NCI-H1930 (cell line): Measurements from ENCODE around the gene SLC34A1.
"Not testable (repeated sequence)": the region's sequence is repeated elsewhere in the genome, so short reads cannot be mapped to it uniquely, and the experiment has no call there.

Experiments used
- DNase-seq, 2 experiments: peaks; one replicate each; lab custom pipeline; 2025; lab: John Stamatoyannopoulos, UW

Gene SLC34A1

DNA sequence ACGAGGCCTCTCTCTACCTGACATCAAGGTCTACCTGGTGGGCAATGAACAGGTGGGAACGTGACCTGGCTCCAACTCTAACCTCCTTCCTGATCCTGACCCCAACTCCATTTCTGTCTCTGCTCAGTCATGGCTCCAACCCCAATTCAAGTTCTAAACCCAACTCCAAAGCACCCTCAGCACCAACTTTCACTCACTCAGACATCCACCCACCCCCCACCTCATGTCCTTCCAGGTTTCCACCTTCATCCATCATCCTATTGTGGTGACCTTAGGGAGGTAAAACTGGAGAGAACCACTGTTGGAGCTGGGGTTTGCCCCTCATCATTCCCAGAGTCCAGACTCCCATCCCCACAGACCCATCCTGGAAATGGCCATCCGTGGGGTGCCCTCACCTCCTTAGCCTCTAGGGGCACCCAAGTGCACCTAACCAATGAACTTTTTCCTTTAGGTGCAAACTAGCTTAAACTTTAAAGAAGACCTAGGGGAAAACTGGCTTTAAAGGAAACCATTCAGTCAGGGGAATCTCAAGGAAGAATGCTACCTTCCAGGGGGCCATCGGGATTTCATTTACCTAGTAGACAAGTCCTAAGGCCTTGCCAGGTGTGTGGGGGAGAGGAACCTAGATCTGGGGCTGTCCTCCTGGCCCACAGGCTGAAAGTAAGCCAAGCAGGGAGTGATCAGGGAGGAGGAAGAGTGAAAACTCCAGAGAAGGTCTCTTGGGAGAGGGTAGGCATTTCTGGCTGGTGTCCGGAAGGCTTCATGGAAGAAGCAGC lies 15.2 kb upstream of the SLC34A1 start:
- DNase-seq, result no peak

GRCh38 chr5:177369645-177370440 lies 14.4 kb upstream of the SLC34A1 start:
- no peak for DNase-seq

DNA sequence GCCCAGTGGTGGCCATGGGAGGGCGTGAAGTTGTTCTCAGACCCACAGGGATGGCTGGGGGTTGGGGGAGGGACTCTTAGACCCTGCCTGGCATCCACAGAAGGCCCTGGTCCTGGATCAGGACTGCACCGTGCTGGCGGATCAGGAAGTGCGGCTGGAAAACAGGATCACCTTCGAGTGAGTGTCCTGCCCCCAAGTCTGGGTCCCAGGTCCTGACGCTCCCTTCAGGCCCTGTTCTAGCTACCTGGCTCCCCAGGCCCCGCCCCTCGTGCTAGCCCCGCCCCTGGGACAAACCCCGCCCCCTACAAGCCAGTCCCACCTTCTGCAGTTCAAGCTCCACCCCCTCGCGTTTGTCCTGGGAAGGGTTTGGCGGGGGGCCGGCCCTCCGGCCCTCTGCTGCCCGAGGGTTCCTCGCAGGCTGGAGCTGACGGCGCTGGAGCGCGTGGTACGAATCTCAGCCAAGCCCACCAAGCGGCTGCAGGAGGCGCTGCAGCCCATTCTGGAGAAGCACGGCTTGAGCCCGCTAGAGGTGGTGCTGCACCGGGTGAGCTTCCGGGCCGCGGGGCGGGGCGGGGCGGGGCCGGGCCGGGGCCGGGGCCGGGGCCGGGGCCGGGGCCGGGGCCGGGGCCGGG lies 13.6 kb upstream of the SLC34A1 start:
- DNase-seq, result peak; percentile 81

DNA sequence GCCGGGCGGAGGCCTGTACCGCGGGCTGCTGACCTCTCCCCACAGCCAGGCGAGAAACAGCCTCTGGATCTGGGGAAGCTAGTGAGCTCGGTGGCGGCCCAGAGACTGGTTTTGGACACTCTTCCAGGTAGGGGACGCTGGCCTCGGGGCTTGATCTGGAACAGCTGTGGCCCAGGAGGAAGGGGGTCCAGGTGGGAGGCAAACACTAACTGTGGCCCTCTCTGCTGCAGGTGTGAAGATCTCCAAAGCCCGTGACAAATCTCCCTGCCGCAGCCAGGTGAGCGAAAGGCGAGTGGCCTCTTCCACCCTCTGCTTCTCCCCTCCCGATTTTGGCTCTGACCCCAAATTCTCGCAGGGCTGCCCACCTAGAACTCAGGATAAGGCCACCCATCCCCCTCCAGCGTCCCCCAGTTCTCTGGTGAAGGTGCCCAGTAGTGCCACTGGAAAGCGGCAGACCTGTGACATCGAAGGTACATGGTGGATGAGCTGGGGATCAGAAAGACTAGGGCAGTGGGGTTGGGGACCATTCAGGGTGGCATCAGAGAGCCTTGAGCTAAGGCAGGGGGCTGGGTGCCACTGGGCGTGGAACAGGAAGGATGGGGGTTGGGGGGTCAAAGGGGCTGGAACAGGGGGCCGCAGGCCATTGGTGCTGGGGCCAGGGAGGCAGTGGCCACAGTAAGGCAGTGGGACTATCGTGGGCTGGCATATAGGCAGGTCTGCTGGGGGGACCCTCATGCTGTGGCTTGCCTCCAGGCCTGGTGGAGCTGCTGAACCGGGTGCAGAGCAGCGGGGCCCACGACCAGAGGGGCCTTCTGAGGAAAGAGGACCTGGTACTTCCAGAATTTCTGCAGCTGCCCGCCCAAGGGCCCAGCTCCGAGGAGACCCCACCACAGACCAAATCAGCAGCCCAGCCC lies 12.9 kb upstream of the SLC34A1 start:
- no peak for DNase-seq

DNA sequence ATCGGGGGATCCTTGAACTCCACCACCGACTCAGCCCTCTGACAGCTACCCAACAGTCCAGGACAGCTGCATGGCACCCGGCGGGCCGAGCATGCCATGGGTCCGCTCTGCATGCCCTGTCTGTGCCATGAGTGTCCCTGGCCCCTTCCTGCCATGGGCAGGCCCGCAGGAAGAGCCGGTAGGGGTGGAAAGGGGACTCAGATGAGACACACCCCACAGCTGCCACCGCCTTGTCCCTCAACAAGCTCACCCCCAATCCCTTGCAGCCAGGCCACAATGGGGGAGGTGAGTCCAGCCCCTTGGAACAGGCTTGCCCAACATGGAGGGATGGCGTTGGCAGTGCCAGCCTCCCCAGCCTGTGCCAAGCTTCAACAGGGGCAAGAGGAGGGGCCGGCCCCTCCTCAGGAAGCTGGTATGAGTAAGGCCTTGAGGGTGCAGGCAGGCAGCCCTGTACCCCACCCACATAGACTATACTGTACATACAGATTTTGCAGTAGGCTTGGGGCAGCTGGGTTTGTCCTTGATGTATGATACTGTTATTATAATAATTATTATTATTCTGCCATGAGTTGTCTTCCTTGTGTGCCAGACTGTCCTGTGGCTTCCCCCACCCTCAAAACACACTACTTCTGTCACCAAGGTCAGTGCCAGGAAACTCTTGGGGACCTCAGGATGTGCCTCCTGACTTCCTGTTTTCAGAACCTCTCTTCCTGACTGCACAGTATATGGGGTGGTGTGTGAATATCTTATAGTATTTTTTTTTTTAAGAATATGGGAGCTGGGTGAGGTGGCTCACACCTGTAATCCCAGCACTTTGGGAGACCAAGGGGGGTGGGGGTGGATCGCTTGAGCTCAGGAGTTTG lies 12.0 kb upstream of the SLC34A1 start:
- no peak for DNase-seq

DNA sequence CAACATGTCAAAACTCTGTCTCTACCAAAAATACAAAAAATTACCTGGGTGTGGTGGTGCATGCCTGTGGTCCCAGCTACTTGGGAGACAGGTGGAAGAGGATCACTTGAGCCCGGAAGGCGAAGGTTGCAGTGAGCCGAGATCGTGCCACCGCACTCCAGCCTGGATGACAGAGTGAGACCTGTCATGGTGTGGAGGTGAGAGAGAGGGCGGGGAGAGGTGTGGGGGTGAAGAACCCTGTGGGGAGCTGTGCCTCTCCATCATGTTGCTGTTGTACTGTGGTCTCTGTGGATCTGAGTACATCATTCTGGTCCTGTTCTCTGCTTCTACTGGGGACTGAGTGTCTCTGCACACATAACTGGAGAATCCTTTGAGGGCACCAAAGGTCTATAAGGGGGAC lies 11.3 kb upstream of the SLC34A1 start:
- DNase-seq, result no peak

DNA sequence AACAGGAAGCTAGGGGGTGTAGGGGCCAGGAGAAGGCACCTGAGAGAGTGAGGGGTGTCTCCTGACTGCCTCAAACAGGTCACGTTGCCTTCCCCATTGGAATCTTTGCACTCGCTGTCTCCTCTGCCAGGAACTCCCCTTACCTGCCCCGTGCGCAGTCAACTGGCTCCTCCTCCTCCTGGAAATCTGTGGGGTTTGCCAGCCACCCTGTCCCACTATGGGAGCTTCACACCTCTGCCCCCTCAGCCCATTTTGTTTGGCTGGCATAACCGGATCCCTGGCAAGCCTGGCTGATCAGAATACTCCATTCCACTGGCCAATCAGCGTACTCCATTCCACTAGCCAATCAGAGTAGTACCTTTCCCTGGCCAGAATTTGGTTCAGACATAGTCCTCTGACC lies 10.4 kb upstream of the SLC34A1 start:
- no peak for DNase-seq

DNA sequence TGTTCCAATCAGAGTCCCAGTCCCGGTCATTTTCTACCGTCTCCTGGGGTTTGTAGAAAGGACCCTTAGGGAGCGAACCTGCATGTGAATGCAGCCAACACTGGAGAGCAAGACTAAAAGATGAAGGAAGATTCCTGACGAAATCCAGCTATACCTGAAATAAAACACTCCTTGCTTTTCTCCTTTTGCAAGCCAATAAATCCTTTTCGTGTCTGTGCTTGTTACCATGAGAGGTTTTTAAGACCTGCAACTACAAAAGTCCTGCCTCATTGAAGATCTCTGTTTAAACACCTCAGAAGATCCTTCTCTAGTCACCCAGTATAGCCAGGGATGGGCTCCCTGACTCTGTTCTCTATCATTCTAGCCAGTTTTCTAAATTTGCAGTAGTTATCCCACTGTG lies 10.0 kb upstream of the SLC34A1 start:
- DNase-seq, result no peak

- not testable (repeated sequence) for DNase-seq
Observed at GRCh38 chr5:177375516-177375915, 8.7 kb upstream of the SLC34A1 start.

DNA sequence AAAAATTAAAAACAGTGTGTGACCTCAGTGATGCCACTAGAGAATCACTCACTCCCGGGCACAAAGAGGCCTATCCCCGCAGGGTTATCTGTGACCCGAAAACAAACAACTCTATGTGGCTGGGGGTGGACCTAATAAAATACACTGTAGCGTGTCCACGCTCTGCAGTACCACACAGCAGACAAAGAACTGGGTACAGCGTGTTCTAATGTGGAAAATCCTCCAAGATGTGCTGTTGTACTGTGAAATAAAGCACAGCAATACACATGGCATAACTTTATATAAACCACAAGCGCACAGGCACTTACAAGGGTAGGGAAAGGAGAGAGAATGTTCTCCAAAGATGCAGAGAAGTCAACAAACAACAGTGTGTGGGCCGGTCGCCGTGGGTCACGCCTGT lies 8.1 kb upstream of the SLC34A1 start:
- no peak for DNase-seq

DNA sequence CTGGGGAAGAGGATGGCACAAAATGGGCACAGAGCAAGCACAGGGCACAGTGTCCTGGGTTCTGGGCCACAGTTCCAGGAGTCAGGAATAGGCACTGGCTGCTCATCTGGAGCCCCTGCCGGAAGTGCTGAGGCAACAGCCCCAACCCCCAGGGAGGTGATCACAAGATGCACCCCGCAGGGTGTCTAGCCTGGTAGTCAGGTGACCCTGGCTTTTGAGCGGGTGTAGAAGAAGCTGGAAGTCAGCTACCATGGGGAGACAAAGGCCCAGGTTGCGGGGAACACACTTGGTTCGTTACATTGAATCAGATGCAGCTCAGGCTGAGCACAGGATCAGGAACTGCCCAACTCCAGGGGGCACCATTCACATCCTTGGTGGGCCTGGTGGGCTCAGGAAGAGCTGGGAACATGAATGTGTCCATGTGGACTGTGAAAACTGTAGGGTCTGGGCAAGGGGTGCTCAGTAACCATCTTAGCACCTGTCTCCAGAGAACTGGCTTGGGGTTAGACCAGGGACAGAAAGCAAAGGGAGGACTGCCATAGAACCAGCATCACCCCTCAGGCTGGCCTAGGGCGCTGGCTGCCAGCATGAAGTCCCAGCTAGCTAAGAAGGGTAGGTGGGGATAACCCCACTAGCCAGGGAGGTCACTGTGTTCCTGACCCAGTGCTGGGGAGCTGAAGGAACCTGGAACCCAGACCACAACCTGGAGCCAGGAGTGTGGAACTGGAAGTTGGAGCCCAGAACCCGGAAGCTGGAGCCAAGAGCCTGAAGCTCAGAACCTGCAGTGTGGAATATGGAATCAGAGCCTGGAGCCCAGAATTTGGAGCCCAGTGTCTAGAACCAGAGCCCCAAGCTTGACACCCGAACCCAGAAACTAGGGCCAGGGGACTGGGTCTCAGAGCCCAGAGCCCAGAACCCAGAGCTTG lies 6.1 kb upstream of the SLC34A1 start:
- DNase-seq, result no peak

- DNase-seq, result no peak
Observed at GRCh38 chr5:177378884-177379883, 5.0 kb upstream of the SLC34A1 start.

GRCh38 chr5:177380805-177381126 lies 3.5 kb upstream of the SLC34A1 start:
- DNase-seq, result no peak

- DNase-seq, result no peak
Observed at GRCh38 chr5:177382423-177383029, 1.7 kb upstream of the SLC34A1 start.

- DNase-seq, result no peak
Observed at GRCh38 chr5:177383181-177383580, 1.1 kb upstream of the SLC34A1 start.

GRCh38 chr5:177385720-177386119 lies 1.5 kb downstream of the SLC34A1 start:
- DNase-seq, result no peak

DNA sequence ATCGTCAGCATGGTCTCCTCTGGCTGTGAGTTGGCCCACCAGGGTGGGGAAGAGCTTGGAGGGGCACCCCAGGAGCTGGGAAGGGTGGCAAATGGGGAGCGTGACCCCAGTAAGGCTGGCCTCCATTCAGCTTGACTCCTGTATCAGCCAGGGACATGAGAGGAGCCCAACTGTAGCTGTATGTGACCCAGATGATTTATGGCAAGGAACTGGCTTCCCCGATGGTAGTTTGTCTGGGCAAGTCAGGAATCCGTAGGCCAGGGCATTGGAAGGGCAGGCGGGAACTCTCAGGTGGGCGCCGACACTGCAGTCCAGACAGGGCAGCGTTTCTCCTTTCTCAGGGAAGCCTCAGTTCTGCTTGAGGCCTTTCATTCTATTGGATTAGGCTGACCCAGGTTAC lies 2.3 kb downstream of the SLC34A1 start:
- DNase-seq, result no peak

DNA sequence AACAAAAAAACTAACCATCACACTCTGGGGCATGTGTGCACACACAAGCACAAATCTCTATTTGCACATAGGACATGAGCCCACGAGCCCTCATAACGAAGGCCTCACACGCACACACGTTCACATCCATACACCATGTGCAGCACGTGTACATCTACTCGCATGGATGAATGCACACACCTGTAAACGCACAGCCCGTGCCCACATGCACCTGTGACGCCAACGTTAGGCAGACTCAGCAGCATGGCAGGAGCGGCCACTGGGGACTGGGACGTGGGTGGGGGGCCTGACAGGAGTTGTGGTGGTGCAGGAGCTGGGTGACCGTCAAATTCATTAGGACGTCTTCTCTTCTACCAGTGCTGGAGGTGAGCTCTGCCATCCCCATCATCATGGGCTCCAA lies 3.2 kb downstream of the SLC34A1 start:
- DNase-seq, result no peak
